Epithelial cell of proximal tubule (primary cell): ENCODE data around the gene FOXD2. TPM values are rescaled to one million over a fixed set of nuclear protein-coding genes. Genes with fewer than 3 reads are reported as not detected.

ENCODE experiments used
- DNase-seq: peaks from one replicate; pipeline ENCODE4 v3.0.0-alpha.2; 2011; ENCODE audit warnings: low read depth
- H3K4me3 ChIP-seq: 2 replicates; pipeline ENCODE4 v1.5.1; 2011; ENCODE audit warnings: low read depth, mild to moderate bottlenecking, low read length
- CTCF ChIP-seq: conservative IDR thresholded peaks from 2 replicates; pipeline ENCODE4 v1.5.1; 2012; ENCODE audit warnings: low read depth, mild to moderate bottlenecking, low read length
- total RNA-seq: library from RNA; depleted of rRNA; stranded (reverse); fragments of >200 nt; gene quantifications from 2 replicates; pipeline ENCODE4 v1.2.3, GENCODE V29; 2015

The FOXD2 gene
- total RNA-seq, 1 donor from 2014 or later, result not detected

- no peak overlapping the region for H3K4me3 ChIP-seq
- TF ChIP-seq CTCF, result no peak
- DNase-seq, result no peak
These were observed 38.6 kb upstream of the FOXD2 start for GRCh38 chr1:47399138-47399845.

- no peak for DNase-seq
- no peak for TF ChIP-seq CTCF
- no peak overlapping the region for H3K4me3 ChIP-seq
These were observed 38.0 kb upstream of the FOXD2 start for GRCh38 chr1:47399846-47400155.

GRCh38 chr1:47401761-47402160 lies 36.1 kb upstream of the FOXD2 start:
- DNase-seq, result no peak
- H3K4me3 ChIP-seq, result no peak overlapping the region
- no peak for TF ChIP-seq CTCF

GRCh38 chr1:47402591-47402990 lies 35.3 kb upstream of the FOXD2 start:
- DNase-seq, result no peak
- TF ChIP-seq CTCF, result no peak
- H3K4me3 ChIP-seq, result no peak overlapping the region

GRCh38 chr1:47403321-47403910 lies 34.4 kb upstream of the FOXD2 start:
- DNase-seq, result no peak
- no peak overlapping the region for H3K4me3 ChIP-seq
- no peak for TF ChIP-seq CTCF

GRCh38 chr1:47405697-47406096 lies 32.1 kb upstream of the FOXD2 start:
- DNase-seq, result no peak
- no peak overlapping the region for H3K4me3 ChIP-seq
- TF ChIP-seq CTCF, result no peak

GRCh38 chr1:47406966-47407365 lies 30.9 kb upstream of the FOXD2 start:
- TF ChIP-seq CTCF, result no peak
- no peak for DNase-seq
- H3K4me3 ChIP-seq, result no peak overlapping the region
